Activated B cell treated with CpG ODN at 0.5 μM for 24 hours (primary cell): ENCODE measurements around the gene RASGRP1. TPM values are rescaled to one million over a fixed set of nuclear protein-coding genes. Genes with fewer than 3 reads are reported as not detected.

ENCODE experiments used
- ATAC-seq: fragments of 200-7000 bp; cut with Tn5 transposase; one replicate; pipeline ENCODE4 v1.10.0; 2021; ENCODE audit warnings: low read depth, mild to moderate bottlenecking, moderate library complexity
- CTCF ChIA-PET: fragments of 350-600 bp; sonication (Branson Sonifier 250); formaldehyde crosslinking; loops from one replicate; lab custom pipeline; 2021; ENCODE audit warnings: antibody characterized with exemption; lab: Charles Lee
- POLR2A ChIA-PET: fragments of 350-600 bp; sonication (Branson Sonifier 250); formaldehyde crosslinking; loops from one replicate; lab custom pipeline; 2021; ENCODE audit warnings: antibody characterized with exemption; lab: Charles Lee
- DNase-seq: peaks from one replicate; pipeline ENCODE4 v3.0.0; 2022
- H3K27ac Mint-ChIP-seq: one replicate; pipeline ENCODE4 v1.8.0; 2020; ENCODE audit warnings: mixed read lengths
- H3K27me3 Mint-ChIP-seq: one replicate; pipeline ENCODE4 v1.8.0; 2021; ENCODE audit warnings: mixed read lengths
- H3K36me3 Mint-ChIP-seq: one replicate; pipeline ENCODE4 v1.8.0; 2021; ENCODE audit warnings: low read depth, mixed read lengths
- H3K4me1 Mint-ChIP-seq: one replicate; pipeline ENCODE4 v1.8.0; 2021; ENCODE audit warnings: mixed read lengths
- H3K4me3 Mint-ChIP-seq: one replicate; pipeline ENCODE4 v1.8.0; 2020; ENCODE audit warnings: mild to moderate bottlenecking, mixed read lengths
- H3K9me3 Mint-ChIP-seq: one replicate; pipeline ENCODE4 v1.8.0; 2020; ENCODE audit warnings: mixed read lengths
- CTCF ChIP-seq: fragments of 200-600 bp; IDR thresholded peaks from one replicate; pipeline ENCODE4 v1.8.0; 2022; ENCODE audit warnings: antibody characterized with exemption, mild to moderate bottlenecking
- intact Hi-C: fragments of 100-400 bp; cut with micrococcal nuclease; formaldehyde crosslinking; loops from one replicate; pipeline ENCODE4 v1.15.1; 2024
- total RNA-seq: library from RNA; stranded (reverse); gene quantifications from 2 replicates; pipeline ENCODE4 v1.2.3, GENCODE V29; 2022

RASGRP1 gene
- total RNA-seq, 1 donor from 2014 or later, result 37.7 TPM

GRCh38 chr15:38471974-38472373 lies 92.6 kb downstream of the RASGRP1 start:
- no peaks in the 10 kb centered on the region for H3K27me3 Mint-ChIP-seq
- ATAC-seq, result no peak
- H3K36me3 Mint-ChIP-seq, result peaks cover 52% of the 10 kb centered on the region
- DNase-seq, result no peak
- H3K4me1 Mint-ChIP-seq, result no peaks in the 10 kb centered on the region
- no peak for TF ChIP-seq CTCF
- POLR2A ChIA-PET, result no interaction called here
- no peaks in the 10 kb centered on the region for H3K9me3 Mint-ChIP-seq
- CTCF ChIA-PET, result interaction anchor here (0.9 to 2.5 kb wide), 14 partner anchors 18 to 229 kb away, joined by 3 to 27 read pairs (median 4); no protein-coding TSS in a partner anchor
- intact Hi-C loops, result no loop called here
- H3K4me3 Mint-ChIP-seq, result no peak overlapping the region
- no peak overlapping the region for H3K27ac Mint-ChIP-seq

GRCh38 chr15:38470816-38471215 lies 93.8 kb downstream of the RASGRP1 start:
- POLR2A ChIA-PET, result no interaction called here
- Mint-ChIP-seq H3K4me1 (no peaks in the 10 kb centered on the region), H3K27me3 (no peaks in the 10 kb centered on the region), H3K36me3 (peaks cover 51% of the 10 kb centered on the region), H3K27ac (no peak overlapping the region), H3K4me3 (no peak overlapping the region), H3K9me3 (no peaks in the 10 kb centered on the region)
- ATAC-seq (no peak), DNase-seq (no peak)
- intact Hi-C loops, result no loop called here
- no peak for TF ChIP-seq CTCF
- CTCF ChIA-PET, result interaction anchor here (0.7 to 2.5 kb wide), 6 partner anchors 13 to 228 kb away, joined by 3 to 26 read pairs (median 4); no protein-coding TSS in a partner anchor

- POLR2A ChIA-PET, result interaction anchor here (1.5 kb wide), 1 partner anchor 10 kb away, joined by 5 read pairs; the partner anchor contains the start of gene FAM98B
- H3K27me3 Mint-ChIP-seq, result no peaks in the 10 kb centered on the region
Measured at GRCh38 chr15:38464675-38465074, 99.9 kb downstream of the RASGRP1 start.

GRCh38 chr15:38463893-38464292 lies 100.7 kb downstream of the RASGRP1 start:
- ATAC-seq (no peak), DNase-seq (no peak)
- H3K4me1 Mint-ChIP-seq, result peaks cover 27% of the 10 kb centered on the region
- H3K36me3 Mint-ChIP-seq, result peaks cover 25% of the 10 kb centered on the region
- H3K27me3 Mint-ChIP-seq, result no peaks in the 10 kb centered on the region
- no peak for TF ChIP-seq CTCF
- ChIA-PET POLR2A (no interaction called here), CTCF (interaction anchor here (0.9 to 2.7 kb wide), 5 partner anchors 22 to 235 kb away, joined by 3 to 10 read pairs (median 5); partner anchors contain the start of gene RASGRP1)
- no peak overlapping the region for H3K4me3 Mint-ChIP-seq
- intact Hi-C loops, result loop anchor here (10.0 kb wide), 1 partner anchor 1731 kb away; no protein-coding TSS in a partner anchor
- no peak overlapping the region for H3K27ac Mint-ChIP-seq
- no peaks in the 10 kb centered on the region for H3K9me3 Mint-ChIP-seq

More at GRCh38 chr15:38464675-38465074, 99.9 kb downstream of the RASGRP1 start:
- H3K4me1 Mint-ChIP-seq, result peaks cover 23% of the 10 kb centered on the region
- intact Hi-C loops, result loop anchor here (10.0 kb wide), 1 partner anchor 1730 kb away; no protein-coding TSS in a partner anchor
- H3K4me3 Mint-ChIP-seq, result no peak overlapping the region
- TF ChIP-seq CTCF, result no peak
- H3K27ac Mint-ChIP-seq, result no peak overlapping the region
- DNase-seq (no peak), ATAC-seq (no peak)
- no peaks in the 10 kb centered on the region for H3K9me3 Mint-ChIP-seq
- CTCF ChIA-PET, result interaction anchor here (0.9 to 2.7 kb wide), 4 partner anchors 22 to 234 kb away, joined by 3 to 10 read pairs (median 6); no protein-coding TSS in a partner anchor
- H3K36me3 Mint-ChIP-seq, result peaks cover 24% of the 10 kb centered on the region

GRCh38 chr15:38461066-38461833 lies 103.4 kb downstream of the RASGRP1 start:
- ChIA-PET POLR2A (no interaction called here), CTCF (interaction anchor here (1.0 to 3.4 kb wide), 3 partner anchors 21 to 238 kb away, joined by 3 to 12 read pairs (median 4); no protein-coding TSS in a partner anchor)
- no peak for TF ChIP-seq CTCF
- H3K4me1 Mint-ChIP-seq, result peaks cover 36% of the 10 kb centered on the region
- peaks cover 8% of the 10 kb centered on the region for H3K36me3 Mint-ChIP-seq
- H3K9me3 Mint-ChIP-seq, result no peaks in the 10 kb centered on the region
- no peak for DNase-seq
- ATAC-seq, result peak; percentile 85
- no peak overlapping the region for H3K27ac Mint-ChIP-seq
- H3K27me3 Mint-ChIP-seq, result no peaks in the 10 kb centered on the region
- no peak overlapping the region for H3K4me3 Mint-ChIP-seq
- intact Hi-C loops, result loop anchor here (10.0 kb wide), 1 partner anchor 1734 kb away; no protein-coding TSS in a partner anchor
